GM19463 (cell line): Measurements from ENCODE around the gene SEC22A.

Experiments used
- ATAC-seq: cut with Tn5 transposase; IDR thresholded peaks from one replicate; pipeline ENCODE4 v1.9.1; 2021; ENCODE audit warnings: mild to moderate bottlenecking, moderate library complexity; ENCODE audit not compliant: unreplicated experiment

SEC22A gene

DNA sequence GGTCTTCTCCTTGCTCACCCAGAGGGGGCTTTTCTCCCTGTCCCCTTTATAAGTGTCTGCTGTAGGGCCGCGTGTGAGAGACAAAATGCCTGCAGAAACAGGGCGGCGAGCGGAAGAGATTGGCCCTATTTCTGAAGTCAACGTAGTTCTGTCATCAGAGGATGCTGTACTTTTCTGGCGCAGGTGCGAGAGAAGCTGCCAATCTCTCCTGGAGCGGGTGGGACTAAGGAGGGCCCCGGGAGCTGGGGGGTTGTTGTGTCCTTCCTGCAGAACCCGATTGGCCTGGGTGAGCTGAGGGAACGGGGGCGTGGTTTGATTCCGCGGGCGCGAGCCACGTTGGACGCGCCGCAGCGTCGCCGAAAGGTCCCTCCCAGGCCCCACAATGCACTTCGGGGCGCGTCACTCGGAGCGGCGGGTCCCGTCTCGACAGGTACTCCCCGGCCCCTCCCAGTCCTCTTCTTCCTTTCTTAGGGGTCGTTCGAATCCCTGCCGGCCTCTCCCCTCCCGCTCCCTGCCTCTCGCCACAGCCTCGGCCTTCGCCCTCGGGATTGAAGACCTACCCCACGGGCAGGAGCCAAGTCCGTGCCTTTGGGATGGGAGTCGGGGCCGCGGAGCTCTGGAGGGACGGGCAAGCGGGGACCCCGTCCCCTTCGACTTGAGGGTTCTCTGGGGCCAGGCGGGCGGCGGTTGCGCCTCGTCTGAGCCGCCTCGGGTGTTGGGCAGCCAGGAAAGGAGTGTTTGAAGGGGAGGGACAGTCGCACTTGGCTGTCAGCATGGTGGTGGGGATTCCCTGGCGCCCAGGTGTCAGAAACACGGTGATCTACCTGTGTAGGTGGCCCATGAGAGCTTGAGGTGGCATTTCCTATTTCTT lies at the start of gene SEC22A:
TSS of gene SEC22A (plus strand) at position 387 of the 871 bp plus-strand sequence. CDS start 7,275 bp downstream, outside the sequence.
- peak; percentile 99 for ATAC-seq

DNA sequence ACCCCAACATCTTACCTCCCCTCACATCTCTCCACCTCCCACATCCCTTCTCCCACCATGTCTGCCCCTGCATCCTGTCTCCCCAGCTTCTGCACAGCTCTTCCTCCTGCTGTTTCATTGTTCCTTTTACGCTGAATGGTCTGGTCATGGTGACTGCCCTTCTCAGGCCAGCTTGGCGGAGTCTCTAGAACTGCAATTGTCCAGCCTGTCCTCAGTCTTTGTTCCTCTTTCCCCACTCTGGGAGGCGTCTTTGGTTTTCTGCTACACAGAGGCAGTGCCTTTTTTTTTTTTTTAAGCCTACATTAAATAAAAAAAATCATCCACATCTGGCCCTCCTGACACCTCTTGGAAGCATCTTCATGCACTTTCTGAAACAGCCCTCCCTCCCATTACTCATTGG lies 49.1 kb upstream of the SEC22A start:
- ATAC-seq, result peak; percentile 30

DNA sequence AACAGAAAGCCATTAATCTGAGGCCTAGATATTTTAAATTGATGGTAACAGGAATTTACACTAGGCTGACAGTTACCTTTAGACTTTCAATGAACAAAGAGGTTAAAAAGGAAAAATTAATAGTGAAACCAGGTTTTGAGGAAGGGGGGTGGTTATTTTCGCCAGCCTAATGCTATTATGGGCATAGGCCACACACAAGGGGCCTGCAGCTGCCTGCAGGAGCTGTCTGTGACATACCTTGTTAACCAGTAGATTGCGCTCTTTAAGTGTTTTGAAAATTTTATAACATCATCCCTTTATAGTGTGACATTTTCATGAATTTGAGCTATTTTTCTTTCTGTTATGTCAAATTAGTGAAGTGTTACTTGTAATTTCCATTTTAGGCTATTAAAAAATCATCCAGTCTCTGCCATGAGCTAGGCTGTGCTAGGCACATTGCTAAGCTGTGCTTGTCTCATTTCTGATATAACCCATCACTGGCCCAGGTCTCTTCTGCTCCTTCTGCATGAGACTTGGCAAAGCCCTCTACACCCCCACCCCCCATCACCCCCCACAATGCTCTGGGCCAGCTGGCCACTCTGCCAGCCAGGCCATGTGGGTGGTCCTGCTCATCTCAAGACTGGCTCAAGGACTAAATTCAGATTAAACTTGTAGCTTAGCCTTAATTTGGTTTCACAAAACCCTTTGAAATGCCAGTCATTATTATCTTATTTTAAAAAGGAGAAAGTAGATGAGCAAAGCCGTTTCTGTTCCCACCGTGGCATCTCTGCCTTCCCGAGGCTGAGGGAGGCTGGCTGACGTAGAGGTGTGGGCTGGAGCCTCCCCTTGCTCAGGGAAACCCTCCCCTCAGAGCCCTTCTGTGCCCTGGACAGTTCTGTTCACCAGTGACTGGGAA lies 48.4 kb upstream of the SEC22A start:
- peak; percentile 74 for ATAC-seq

GRCh38 chr3:123154020-123154985 lies 47.4 kb upstream of the SEC22A start:
- no peak for ATAC-seq

DNA sequence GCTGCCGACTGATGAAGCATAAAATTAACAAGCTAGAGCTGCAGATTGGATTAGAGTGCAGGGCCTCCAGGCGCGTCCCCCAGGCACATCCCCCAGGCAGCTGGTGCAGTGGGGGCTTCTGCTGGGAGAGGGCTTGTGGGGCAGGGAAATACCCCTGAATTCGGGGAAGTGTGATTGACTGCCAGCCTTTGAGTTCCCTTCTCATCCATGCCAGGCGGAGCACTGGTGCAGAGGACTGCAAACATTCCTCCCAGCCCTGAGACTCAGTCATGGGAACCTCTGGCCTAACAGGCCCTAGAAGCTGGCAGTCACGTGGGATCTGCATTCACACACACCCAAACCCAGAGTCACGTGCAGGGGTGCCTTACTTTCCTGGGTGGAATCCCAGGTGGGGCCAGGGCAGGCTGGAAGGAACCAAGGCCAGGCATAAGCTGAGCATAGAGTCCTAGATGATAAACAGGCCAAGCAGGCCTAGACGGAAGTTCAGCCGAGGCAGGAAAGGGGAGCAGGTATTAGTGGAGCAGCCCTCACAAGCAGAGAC lies 46.2 kb upstream of the SEC22A start:
- ATAC-seq, result no peak

GRCh38 chr3:123156276-123156995 lies 45.3 kb upstream of the SEC22A start:
- ATAC-seq, result no peak

GRCh38 chr3:123157209-123157597 lies 44.5 kb upstream of the SEC22A start:
- ATAC-seq, result no peak

GRCh38 chr3:123157598-123158287 lies 44.0 kb upstream of the SEC22A start:
- no peak for ATAC-seq

DNA sequence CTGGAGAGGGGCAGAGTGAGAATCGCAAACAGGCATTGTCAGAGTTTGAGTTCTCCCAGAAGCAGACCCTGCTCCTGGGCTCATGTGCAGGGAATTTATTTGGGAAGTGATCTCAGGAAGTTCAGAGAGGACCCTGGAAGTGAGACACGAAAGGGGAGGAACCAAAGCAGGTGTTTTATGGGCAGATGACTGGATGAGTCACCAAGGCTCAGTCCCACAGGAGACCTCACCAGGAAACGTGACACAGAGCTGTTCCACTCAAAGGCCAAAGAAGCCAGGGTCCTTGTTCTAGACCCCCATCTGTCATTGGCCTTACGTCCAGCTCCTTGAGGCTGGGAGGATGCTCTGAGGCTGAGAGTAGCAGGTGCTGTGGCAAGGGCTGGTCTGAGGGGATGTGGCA lies 43.4 kb upstream of the SEC22A start:
- no peak for ATAC-seq

DNA sequence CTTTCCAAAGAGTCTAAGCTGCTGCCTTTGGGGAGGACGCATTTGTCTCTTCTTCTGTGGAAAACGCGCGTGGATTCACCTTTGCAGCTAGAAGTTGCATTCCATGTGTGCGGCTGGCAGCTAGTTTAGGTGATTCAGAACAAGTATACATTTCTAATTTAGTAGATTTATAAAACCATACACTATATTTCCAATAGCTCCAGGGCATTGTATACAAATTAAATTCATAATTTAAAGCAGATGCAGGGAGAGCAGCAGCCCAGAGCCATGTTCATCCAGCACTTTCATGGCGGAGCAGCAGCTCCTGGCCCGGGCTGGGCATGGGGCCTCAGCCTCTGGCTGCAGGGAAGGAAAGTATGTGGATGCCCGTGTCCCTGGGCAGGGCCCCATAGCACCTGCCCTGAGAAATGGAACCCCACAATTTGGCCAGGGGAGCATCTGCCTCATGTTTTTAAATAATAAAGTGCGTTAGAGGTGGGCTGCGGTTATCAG lies 42.8 kb upstream of the SEC22A start:
- no peak for ATAC-seq

DNA sequence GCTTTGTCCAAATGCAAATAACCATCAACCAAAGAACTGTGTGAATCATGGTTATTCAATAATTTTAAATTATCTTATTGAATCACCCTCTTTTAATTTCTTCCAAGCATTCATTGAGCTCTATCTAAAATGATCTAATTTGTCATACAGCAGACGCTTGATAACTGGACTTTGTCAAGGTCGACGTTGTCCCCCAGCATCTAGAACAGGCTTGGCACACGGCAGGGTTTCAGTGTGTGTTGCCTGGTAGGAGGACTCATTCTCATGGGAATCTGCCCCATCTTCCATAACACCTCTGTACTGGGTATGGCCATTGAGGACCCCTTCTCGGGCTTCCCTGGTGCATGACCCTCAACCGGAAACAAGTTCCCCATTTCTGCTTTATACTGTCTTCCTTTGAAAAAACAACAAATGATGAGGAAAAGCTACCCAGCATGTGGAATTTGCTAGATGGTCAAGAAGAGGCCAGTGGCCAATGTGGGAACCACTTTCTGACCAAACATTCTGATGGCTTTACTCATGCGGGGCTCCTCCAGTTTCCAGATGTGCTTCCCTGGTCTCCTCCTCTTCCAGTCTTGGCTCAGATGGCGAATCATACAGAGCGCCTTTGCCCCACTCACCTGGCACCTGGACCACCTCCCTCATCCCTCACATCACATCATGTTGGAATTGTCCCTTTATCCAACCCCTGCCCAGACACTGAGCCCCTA lies 41.7 kb upstream of the SEC22A start:
- no peak for ATAC-seq

- no peak for ATAC-seq
Observed at GRCh38 chr3:123161167-123161566, 40.6 kb upstream of the SEC22A start.

GRCh38 chr3:123163141-123163540 lies 38.6 kb upstream of the SEC22A start:
- no peak for ATAC-seq

GRCh38 chr3:123165163-123165562 lies 36.6 kb upstream of the SEC22A start:
- no peak for ATAC-seq

DNA sequence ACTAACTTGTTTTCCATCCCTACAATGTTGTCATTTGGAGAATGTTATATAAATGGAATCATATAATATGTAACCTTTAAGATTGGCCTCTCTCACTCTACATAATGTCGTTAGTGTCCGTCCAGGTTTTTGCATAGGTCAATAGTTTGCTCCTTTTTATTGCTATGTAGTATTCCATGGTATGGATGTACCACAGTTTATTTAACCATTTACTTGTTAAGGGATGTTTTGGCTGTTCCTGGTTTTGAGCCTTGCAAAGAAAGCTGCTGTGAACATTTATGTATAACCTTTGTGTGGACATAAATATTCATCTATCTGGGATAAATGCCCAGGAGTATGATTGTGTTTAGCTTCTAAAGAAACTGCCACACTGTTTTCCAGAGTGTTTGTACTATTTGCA lies 34.1 kb upstream of the SEC22A start:
- no peak for ATAC-seq

DNA sequence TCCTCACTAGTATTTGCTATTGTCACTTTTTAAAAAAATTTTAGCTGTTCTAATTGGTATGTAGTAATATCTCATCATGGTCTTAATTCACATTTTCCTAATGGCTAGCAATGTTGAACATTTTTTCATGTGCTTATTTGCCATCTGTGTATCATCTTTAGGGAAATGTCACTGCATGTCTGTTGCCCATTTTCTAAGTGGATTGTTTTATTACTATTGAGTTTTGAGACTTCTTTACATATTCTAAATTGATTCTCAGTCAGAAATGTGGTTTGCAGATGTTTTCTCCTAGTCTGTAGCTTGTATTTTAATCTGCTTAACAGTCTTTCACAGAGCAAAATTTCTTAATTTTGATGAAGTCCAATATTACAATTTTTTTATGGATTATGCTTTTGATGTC lies 33.6 kb upstream of the SEC22A start:
- no peak for ATAC-seq

DNA sequence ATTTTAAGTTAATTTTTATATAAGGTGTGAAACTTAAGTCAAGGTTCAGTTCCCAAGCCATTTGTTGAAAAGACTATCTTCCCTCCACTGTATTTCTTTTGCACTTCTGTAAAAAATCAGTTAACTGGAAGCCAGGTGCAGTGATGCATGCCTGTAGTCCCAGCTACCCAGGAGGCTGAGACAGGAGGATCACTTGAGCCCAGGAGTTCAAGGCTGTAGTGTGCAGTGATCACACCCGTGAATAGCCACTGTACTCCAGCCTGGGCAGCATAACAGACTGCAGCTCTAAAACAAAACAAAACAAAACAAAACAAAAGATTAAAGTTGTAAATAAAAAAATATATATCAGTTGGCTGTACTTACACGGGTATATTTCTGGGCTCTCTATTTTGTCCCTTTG lies 33.1 kb upstream of the SEC22A start:
- no peak for ATAC-seq

DNA sequence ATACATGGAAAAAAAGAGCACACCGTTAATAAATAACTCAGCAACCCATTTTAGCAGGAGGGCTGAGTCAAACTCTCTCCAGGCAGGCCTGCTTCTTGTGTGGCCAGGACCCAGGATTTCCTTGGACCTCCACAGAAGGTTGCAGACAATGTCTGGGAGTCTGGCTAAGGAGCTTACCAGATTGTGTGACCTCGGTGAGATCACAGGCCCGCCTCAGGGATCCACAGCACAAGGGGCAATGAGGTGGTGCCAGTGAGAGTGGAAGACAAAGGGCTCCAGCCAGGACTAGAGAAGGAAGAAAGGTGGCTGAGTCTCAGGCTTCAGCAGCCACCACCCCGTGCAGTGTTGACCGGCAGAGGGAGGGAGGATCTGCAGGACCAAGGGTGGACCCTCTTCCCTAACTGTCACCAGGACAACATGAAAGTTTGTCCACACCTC lies 32.2 kb upstream of the SEC22A start:
- no peak for ATAC-seq
